ENCODE measurements around the gene STK4. TPM values are rescaled to one million over a fixed set of nuclear protein-coding genes. Genes with fewer than 3 reads are reported as not detected.

Gene STK4
- polyA plus RNA-seq, 1 donor from 2014 or later, result 14.0 TPM

GRCh38 chr20:45092898-45093297 is 126.6 kb downstream of the STK4 start:
- H3K9me3 ChIP-seq (ENCODE audit: low read length), result no peaks in the 10 kb centered on the region

GRCh38 chr20:45094201-45094600 is 127.9 kb downstream of the STK4 start:
- H3K9me2 ChIP-seq (ENCODE audit: insufficient read depth, low read length), result no peaks in the 10 kb centered on the region
- H3K36me3 ChIP-seq (ENCODE audit: insufficient read depth, low read length), result no peaks in the 10 kb centered on the region
- no peaks in the 10 kb centered on the region for H3K9me3 ChIP-seq (ENCODE audit: low read length)
- H3K4me3 ChIP-seq (ENCODE audit: low read length), result no peak overlapping the region
- H3K27me3 ChIP-seq (ENCODE audit: insufficient read depth, low read depth, low read length), result peaks cover 7% of the 10 kb centered on the region
- no peaks in the 10 kb centered on the region for H3F3A ChIP-seq (ENCODE audit: insufficient read depth, low read length, poor library complexity, severe bottlenecking)
- no peaks in the 10 kb centered on the region for H3K79me2 ChIP-seq (replicated peaks; ENCODE audit: insufficient read depth, low read length)
- no peak overlapping the region for H3K4me2 ChIP-seq (ENCODE audit: low read length)
- no peak overlapping the region for H2AFZ ChIP-seq (ENCODE audit: low read depth, low read length)
- no peaks in the 10 kb centered on the region for H4K20me1 ChIP-seq (ENCODE audit: insufficient read depth)
- no peak overlapping the region for H3K9ac ChIP-seq (ENCODE audit: low read length)
- no peak overlapping the region for H3K27ac ChIP-seq (ENCODE audit: low read length)
- TF ChIP-seq MXI1 (conservative IDR thresholded peaks at IDR 0.05; ENCODE audit: poor library complexity, severe bottlenecking) (no peak), POLR2AphosphoS5 (IDR thresholded peaks at IDR 0.05) (no peak), TAF1 (IDR thresholded peaks at IDR 0.05; ENCODE audit: low read depth) (no peak), EP300 (conservative IDR thresholded peaks at IDR 0.05; ENCODE audit: poor library complexity, severe bottlenecking) (no peak), RAD21 (conservative IDR thresholded peaks at IDR 0.05) (no peak), EZH2 (IDR thresholded peaks at IDR 0.05; ENCODE audit: borderline replicate concordance, insufficient read depth, low read length, poor library complexity, severe bottlenecking) (no peak), REST (IDR thresholded peaks at IDR 0.05; ENCODE audit: borderline replicate concordance) (no peak), SMC3 (conservative IDR thresholded peaks at IDR 0.05; ENCODE audit: poor library complexity) (no peak)

More at GRCh38 chr20:45092898-45093297, 126.6 kb downstream of the STK4 start:
- H3K27me3 ChIP-seq (ENCODE audit: insufficient read depth, low read depth, low read length), result no peaks in the 10 kb centered on the region
- no peak overlapping the region for H2AFZ ChIP-seq (ENCODE audit: low read depth, low read length)
- no peaks in the 10 kb centered on the region for H3K79me2 ChIP-seq (replicated peaks; ENCODE audit: insufficient read depth, low read length)
- no peak overlapping the region for H3K4me3 ChIP-seq (ENCODE audit: low read length)
- H3K36me3 ChIP-seq (ENCODE audit: insufficient read depth, low read length), result no peaks in the 10 kb centered on the region
- H3F3A ChIP-seq (ENCODE audit: insufficient read depth, low read length, poor library complexity, severe bottlenecking), result no peaks in the 10 kb centered on the region
- no peak overlapping the region for H3K4me2 ChIP-seq (ENCODE audit: low read length)
- no peak overlapping the region for H3K9ac ChIP-seq (ENCODE audit: low read length)
- TF ChIP-seq SMC3 (conservative IDR thresholded peaks at IDR 0.05; ENCODE audit: poor library complexity) (no peak), RAD21 (conservative IDR thresholded peaks at IDR 0.05) (no peak), EZH2 (IDR thresholded peaks at IDR 0.05; ENCODE audit: borderline replicate concordance, insufficient read depth, low read length, poor library complexity, severe bottlenecking) (no peak), POLR2AphosphoS5 (IDR thresholded peaks at IDR 0.05) (no peak), EP300 (conservative IDR thresholded peaks at IDR 0.05; ENCODE audit: poor library complexity, severe bottlenecking) (no peak), MXI1 (conservative IDR thresholded peaks at IDR 0.05; ENCODE audit: poor library complexity, severe bottlenecking) (no peak), REST (IDR thresholded peaks at IDR 0.05; ENCODE audit: borderline replicate concordance) (no peak), TAF1 (IDR thresholded peaks at IDR 0.05; ENCODE audit: low read depth) (no peak), CTCF (IDR thresholded peaks at IDR 0.05; ENCODE audit: poor library complexity, severe bottlenecking) (no peak)
- no peak overlapping the region for H3K27ac ChIP-seq (ENCODE audit: low read length)
- no peaks in the 10 kb centered on the region for H3K9me2 ChIP-seq (ENCODE audit: insufficient read depth, low read length)
- no peaks in the 10 kb centered on the region for H4K20me1 ChIP-seq (ENCODE audit: insufficient read depth)
